ENCODE measurements around the gene USPL1.

GRCh38 chr13:30617315-30618185 lies at the start of gene USPL1:
- TF ChIP-seq CTCF (IDR thresholded peaks at IDR 0.05; ENCODE audit: insufficient read depth, low read length, poor library complexity, severe bottlenecking) = no peak
- no peak for TF ChIP-seq EZH2phosphoT487 (conservative IDR thresholded peaks at IDR 0.05; ENCODE audit: low read length)

All from SU-DHL-6 (cell line).